H7 (cell line): ENCODE results near the gene GABBR2. TPM values are rescaled to one million over a fixed set of nuclear protein-coding genes. Genes with fewer than 3 reads are reported as not detected.
A peak's percentile ranks its signal among the peaks of the same experiment; 100 is the strongest.
"Not testable (repeated sequence)": the region's sequence is repeated elsewhere in the genome, so short reads cannot be mapped to it uniquely, and the experiment has no call there.

Experiments used
- DNase-seq: peaks from one replicate; pipeline ENCODE4 v3.0.0; 2012
- H3K27me3 ChIP-seq: 2 replicates; pipeline ENCODE4 v1.6.0; 2011; ENCODE audit warnings: mild to moderate bottlenecking, low read length; ENCODE audit not compliant: control insufficient read depth, insufficient read depth
- H3K36me3 ChIP-seq: replicated peaks from 2 replicates; pipeline ENCODE4 v1.5.1; 2011; ENCODE audit warnings: low read length; ENCODE audit not compliant: control insufficient read depth, insufficient read depth
- H3K4me3 ChIP-seq: 2 replicates; pipeline ENCODE4 v1.5.1; 2011; ENCODE audit warnings: low read depth, mild to moderate bottlenecking, control low read depth, low read length, moderate library complexity; ENCODE audit not compliant: insufficient read depth
- total RNA-seq: library from RNA; depleted of rRNA; stranded (reverse); fragments of >200 nt; shearing (Covaris generic); gene quantifications from 2 replicates; pipeline ENCODE4 v1.2.3, GENCODE V29; 2014

Gene GABBR2
- total RNA-seq, 1 experiment from 2014 or later, result 0.66 TPM

DNA sequence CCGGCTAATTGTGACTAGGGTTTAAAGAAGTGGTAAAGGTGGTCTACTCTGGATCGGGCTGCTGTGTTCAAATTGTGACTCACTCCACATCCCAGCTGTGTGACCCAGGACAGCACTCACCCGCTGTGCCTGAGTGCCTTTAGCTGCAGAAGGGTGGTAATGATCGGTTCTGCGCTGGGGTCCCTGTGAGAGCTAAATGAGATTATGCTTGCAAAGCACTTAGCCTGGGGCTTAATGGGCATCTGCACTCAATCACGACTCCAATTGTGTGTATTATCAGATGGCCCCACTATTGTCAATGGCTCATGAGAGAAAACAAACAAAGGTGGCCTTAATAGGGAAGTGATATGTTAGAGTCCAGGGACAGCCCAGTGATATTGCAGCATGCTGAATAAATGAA is 428.2 kb downstream of the GABBR2 start:
- Histone ChIP-seq H3K36me3 (no peaks in the 10 kb centered on the region), H3K4me3 (no peak overlapping the region), H3K27me3 (no peaks in the 10 kb centered on the region)
- DNase-seq, result no peak

DNA sequence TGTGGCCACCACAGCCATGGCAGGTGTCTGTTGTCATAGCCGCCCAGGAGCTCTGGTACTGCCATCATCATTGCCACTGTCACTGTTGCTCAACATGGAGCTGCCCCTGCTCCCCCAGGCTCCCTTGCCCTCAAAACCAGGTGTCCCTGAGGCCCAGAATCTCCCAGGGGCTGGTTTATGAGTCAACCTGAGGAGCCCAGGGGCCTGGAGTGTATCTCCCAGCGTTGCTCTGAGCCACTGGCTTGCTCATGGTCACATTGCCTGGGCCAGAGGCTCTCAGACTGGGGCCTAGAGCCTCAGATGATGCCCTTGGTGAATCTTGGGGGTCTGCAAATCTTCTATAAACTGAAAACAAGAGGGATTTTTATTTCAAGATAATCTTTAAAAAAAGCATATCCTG is 428.6 kb downstream of the GABBR2 start:
- Histone ChIP-seq H3K4me3 (no peak overlapping the region), H3K27me3 (no peaks in the 10 kb centered on the region), H3K36me3 (no peaks in the 10 kb centered on the region)
- no peak for DNase-seq

DNA sequence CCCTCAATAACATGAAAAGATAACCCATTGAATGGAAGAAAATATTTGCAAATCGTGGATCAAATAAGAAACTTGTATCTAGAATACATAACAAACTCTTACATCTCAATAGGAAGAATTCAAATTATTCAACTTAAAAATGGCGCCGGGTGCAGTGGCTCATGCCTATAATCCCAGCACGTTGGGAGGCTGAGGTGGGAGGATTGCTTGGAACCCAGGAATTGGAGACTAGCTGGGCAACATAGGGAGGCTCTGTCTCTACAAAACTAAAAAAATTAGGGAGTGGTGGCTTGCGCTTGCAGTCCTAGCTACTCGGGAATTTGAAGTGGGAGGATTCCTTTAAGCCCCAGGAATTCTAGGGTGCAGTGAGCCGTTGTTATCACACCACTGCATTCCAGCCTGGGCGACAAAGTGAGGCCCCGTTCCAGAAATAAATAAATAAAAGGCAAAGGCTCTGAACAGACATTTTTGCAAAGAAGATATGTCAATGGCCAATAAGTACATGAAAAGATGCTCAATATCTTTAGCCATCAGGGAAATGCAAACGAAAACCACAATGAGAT is 431.7 kb downstream of the GABBR2 start:
- DNase-seq, result no peak
- Histone ChIP-seq H3K27me3 (no peaks in the 10 kb centered on the region), H3K4me3 (no peak overlapping the region), H3K36me3 (no peaks in the 10 kb centered on the region)

DNA sequence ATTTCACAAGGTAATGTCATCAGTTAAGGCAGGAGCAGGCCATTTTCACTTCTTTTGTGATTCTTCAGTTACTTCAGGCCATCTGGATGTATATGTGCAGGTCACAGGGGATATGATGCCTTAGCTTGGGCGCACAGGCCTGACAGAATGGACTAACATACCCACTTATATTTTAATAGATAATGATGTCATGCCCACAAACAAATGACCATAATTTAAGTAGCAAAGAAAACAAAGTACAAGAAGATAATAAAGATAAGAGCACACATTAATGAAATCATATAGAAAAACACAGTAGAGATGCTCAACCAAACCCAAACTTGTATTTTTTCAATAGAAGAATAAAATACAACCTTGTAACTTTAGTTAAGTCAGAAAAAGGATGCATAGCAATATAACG is 433.6 kb downstream of the GABBR2 start:
- H3K36me3 ChIP-seq, result no peaks in the 10 kb centered on the region
- DNase-seq, result no peak
- no peak overlapping the region for H3K4me3 ChIP-seq
- no peaks in the 10 kb centered on the region for H3K27me3 ChIP-seq

DNA sequence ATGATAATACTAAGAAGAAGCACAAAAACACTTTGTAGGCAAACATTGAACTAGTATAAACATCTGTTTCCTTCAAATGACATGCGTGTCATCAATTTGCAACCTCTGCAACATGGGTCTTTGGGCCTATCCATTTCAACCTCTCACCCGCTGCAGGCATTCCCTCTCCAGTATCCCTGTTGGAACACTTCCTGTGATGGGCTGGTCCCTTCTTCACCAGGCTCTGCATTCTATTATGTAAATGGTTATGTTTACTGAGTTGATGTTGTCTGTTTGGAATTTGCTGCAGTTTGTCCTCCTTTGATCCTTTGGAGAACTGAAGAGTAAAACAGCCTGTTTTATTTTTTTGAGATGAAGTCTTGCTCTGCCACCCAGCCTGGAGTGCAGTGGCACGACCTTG is 436.7 kb downstream of the GABBR2 start:
- no peak for DNase-seq
- Histone ChIP-seq H3K4me3 (no peak overlapping the region), H3K36me3 (no peaks in the 10 kb centered on the region), H3K27me3 (no peaks in the 10 kb centered on the region)

DNA sequence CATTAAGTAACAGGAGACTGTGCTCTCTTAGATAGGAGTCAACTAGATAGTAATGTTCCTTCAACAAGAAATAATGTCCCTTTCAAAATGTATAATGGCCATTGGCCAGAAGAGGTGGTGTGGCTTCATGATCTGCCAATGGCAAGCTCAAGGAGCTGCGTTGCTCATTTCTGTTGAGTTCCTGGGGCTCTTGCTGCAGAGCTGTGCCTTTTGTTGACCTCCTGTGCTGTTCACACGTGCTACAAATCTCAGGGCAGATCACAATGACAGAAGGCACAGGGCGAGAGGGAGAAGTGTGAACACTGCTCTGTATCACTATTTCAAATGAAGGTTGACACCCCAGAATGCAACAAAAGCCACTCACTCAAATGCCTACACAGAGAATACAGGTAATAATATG is 437.3 kb downstream of the GABBR2 start:
- no peak for DNase-seq

DNA sequence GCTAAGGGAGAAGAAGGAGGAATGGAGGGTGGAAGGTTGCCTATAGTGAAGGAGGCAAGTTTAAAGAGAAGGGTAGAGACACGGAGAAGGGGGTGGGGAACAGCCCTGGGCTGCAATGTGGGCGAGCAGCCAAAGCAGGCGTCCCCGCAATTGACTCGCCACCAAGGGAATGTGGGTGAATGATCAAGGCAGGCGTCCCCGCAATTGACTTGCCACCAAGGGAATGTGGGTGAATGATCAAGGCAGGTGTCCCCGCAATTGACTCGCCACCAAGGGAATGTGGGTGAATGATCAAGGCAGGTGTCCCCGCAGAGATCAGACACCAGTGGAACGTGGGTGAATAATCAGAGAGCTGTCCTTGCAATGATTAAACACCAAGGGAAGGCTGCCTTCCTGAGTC is 438.5 kb downstream of the GABBR2 start:
- not testable (repeated sequence) for H3K27me3 ChIP-seq, DNase-seq, H3K36me3 ChIP-seq, H3K4me3 ChIP-seq

More for the DNA sequence above, 437.3 kb downstream of the GABBR2 start:
- Histone ChIP-seq H3K27me3 (no peaks in the 10 kb centered on the region), H3K36me3 (no peaks in the 10 kb centered on the region), H3K4me3 (no peak overlapping the region)

DNA sequence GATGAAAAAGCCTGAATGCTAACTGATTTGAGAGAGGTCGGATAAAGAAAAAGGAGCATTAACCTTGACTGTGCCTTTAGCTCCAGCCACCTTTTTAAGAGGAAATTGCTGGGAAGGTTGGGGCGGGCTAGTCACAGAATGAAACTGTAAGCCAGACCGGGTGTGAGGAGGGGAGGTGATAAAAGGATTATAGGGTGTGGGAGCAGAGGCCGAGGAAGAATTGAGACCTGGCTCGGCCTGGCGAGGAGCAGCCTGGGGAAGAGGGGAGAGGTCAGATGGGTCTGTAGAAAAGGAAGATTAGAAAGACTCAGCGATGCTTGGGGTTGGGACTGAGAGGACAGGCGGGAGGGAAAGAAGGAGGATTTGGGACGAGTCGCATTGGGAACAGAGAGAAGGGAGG is 439.1 kb downstream of the GABBR2 start:
- not testable (repeated sequence) for H3K36me3 ChIP-seq, H3K27me3 ChIP-seq, H3K4me3 ChIP-seq, DNase-seq

DNA sequence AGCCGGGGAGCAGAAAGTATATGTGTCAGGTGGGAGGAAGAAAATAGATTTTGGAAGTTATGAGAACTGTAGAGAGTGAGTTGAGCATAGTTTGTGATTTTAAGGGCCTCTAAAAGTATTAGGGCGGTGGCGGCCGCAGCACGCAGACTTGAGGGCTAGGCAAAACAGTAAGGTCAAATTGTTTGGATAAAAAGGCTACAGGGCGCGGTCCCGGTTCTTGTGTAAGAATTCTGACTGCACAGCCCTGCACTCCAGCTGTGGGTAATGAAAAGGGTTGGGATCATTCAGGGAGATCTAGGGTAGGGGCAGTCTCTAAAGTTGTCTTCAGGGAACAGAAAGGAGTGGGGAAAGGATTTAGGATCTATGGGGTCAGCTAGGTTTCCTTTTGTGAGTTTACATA is 441.2 kb downstream of the GABBR2 start:
- H3K27me3 ChIP-seq, H3K4me3 ChIP-seq, DNase-seq, H3K36me3 ChIP-seq: not testable (repeated sequence)

DNA sequence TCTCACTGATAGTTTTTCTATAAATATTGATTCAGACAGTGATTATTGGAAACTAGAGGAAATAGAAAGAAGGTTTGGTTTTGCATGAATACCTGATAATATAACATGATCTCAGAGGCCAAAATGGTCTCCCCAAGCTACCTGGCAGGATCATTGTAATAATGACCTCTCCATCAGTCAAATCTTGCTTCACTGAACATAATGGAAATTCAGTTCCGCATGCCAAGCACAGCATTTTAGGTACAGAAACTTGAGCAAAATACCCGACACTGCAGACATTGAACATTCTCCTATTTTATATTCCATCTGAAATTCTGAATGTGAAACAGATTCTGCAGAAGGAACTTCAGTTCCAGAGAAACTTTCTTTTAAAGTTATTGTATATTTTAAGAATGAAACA is 444.2 kb downstream of the GABBR2 start:
- Histone ChIP-seq H3K27me3 (no peaks in the 10 kb centered on the region), H3K4me3 (no peak overlapping the region), H3K36me3 (no peaks in the 10 kb centered on the region)
- no peak for DNase-seq

DNA sequence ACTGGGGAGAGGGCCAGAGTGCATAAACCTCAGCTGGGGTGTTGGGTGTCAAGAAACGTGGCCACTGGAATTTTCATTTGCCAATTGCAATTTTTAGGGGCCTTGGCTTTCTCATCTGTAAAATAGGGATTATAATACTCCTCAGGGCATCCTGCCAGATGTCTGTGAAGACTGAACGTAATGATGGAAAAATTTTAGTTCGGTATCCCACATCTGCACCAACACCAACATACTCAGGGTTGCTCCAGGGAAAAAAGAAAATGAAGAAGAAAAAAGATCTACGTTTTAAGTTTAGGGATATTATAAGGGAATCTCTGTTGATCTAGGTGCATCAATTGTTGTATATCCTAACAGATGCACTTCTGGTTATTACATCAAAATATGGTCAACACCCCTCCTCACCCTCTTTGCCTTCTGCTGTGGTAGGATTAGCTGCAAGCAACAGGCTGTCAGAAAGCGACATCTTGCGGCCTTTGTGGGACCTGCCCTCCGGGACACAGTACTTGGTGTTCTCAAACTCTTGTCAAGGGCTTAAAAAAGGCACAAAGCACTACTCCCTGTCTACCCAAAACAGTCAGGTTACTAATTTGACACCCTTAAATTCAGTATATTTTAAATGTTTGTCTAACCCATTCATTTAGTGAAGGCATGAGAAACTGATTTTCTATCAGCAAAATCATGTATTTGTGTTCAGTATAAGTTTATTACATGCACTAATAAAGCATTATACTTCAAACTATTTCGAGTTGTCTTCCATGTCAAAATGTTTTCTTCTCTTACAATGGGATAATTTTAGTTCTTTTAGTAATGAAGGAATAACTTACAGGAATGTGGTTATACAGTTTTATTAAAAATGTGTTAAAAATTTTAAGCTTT is 445.0 kb downstream of the GABBR2 start:
- Histone ChIP-seq H3K4me3 (no peak overlapping the region), H3K36me3 (no peaks in the 10 kb centered on the region), H3K27me3 (no peaks in the 10 kb centered on the region)
- DNase-seq, result peak; percentile 76

DNA sequence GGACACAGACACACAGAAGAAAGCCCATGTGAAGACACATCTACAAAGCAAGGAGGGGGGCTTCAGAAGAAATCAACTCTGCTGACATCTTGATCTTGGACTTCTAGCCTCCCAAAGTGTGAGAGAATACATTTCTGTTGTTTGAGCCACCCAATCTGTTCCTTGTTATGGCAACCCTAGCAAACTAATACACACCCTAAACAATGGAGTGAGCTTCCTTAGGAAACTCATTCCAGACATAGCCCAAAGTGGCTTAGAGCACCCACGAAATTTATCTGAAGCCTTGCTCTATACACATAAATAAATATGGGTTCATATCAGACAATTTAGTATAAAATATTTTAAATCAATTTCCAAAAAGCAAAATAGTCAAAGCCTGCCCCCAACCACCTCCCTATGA is 445.7 kb downstream of the GABBR2 start:
- no peak overlapping the region for H3K4me3 ChIP-seq
- DNase-seq, result no peak
- no peaks in the 10 kb centered on the region for H3K27me3 ChIP-seq
- no peaks in the 10 kb centered on the region for H3K36me3 ChIP-seq

DNA sequence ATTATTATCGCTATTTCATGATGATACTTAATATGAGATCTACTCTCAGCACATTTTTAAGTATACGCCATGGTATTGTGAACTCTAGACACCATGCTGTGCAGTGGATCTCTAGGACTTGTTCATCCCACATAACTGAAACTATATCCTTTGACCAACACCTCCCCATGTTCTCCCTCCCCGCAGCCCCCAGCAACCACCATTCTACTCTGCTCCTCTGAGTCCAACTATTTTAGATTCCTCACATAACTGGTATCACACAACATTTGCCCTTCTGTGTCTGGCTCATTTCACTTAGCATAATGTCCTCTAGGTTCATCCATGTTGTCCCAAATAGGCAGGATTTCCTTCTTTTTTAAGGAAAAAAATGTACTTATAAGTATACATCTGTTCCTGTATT is 446.7 kb downstream of the GABBR2 start:
- no peak overlapping the region for H3K4me3 ChIP-seq
- no peaks in the 10 kb centered on the region for H3K27me3 ChIP-seq
- no peaks in the 10 kb centered on the region for H3K36me3 ChIP-seq
- no peak for DNase-seq

DNA sequence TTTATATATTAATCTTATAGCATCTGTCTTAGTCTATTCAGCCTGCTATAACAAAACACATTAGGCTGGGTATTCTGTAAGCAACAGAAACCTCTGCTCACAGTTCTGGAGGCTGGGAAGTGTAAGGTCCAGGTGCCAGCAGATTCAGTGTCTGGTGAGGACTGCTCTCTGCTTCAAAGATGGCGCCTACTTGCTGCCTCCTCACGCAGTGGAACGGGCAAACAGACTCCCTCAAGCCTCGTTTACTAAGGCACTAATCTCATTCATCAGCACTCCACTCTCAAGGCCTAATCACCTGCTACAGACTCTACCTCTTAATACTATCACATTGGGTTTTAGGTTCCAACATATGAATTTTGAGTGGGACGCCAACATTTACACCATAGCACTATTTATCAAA is 448.1 kb downstream of the GABBR2 start:
- Histone ChIP-seq H3K36me3 (no peaks in the 10 kb centered on the region), H3K4me3 (no peak overlapping the region), H3K27me3 (no peaks in the 10 kb centered on the region)
- no peak for DNase-seq

DNA sequence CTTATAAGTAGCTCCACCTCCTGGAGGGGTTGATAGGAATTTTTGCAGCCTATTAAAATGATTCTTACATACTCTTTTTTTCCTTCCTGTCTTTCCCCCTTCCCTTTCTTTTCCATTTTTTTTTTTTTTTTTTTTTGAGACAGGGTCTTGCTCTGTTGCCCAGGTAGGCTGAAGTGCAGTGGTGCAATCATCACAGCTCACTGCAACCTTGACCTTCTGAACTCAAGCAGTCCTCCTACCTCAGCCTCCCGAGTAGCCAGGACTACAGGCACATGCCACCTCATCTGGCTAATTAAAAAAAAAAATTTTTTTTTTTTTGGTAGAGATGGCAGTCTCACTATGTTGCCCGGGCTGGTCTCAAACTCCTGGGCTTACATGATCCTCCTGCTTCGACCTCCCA is 448.9 kb downstream of the GABBR2 start:
- Histone ChIP-seq H3K4me3 (no peak overlapping the region), H3K36me3 (no peaks in the 10 kb centered on the region), H3K27me3 (no peaks in the 10 kb centered on the region)
- no peak for DNase-seq
